SK-N-SH (cell line): ENCODE measurements around the gene TBX1. TPM values are rescaled to one million over a fixed set of nuclear protein-coding genes. Genes with fewer than 3 reads are reported as not detected.

Experiments
- CTCF ChIA-PET: fragments of 300-600, 350-600 bp; formaldehyde crosslinking; extraction: SDS; loops from one replicate; lab custom pipeline; 2021; lab: Yijun Ruan, JAX
- POLR2A ChIA-PET: fragments of 350-600 bp; sonication (Branson Sonifier 250); formaldehyde crosslinking; extraction: SDS; loops from one replicate; lab custom pipeline; 2020; ENCODE audit warnings: antibody characterized with exemption, inconsistent platforms; lab: Yijun Ruan, JAX
- DNase-seq: peaks from one replicate; pipeline ENCODE4 v3.0.0; 2012
- H2AFZ ChIP-seq: fragments of 200-600 bp; sonication (generic); 2 replicates; pipeline ENCODE4 v1.8.1; 2016; ENCODE audit warnings: antibody characterized with exemption, mild to moderate bottlenecking, low read depth
- H3F3A ChIP-seq: fragments of 200-600 bp; sonication (generic); replicated peaks from 2 replicates; pipeline ENCODE3; 2016; ENCODE audit warnings: antibody characterized with exemption, mild to moderate bottlenecking; ENCODE audit not compliant: insufficient read depth
- H3K27ac ChIP-seq, 2 experiments: fragments of 200-500 bp in 1 of 2; fragments of 200-600 bp in 1 of 2; sonication (Bioruptor generic) in 1 of 2; sonication (generic), shearing (Covaris generic) in 1 of 2; 2 replicates each; pipeline versions ENCODE4 v1.5.1 to v1.6.1; 2014 to 2016; ENCODE audit warnings: low read depth in 2 of 2, inconsistent platforms in 1 of 2, low read length in 1 of 2, mild to moderate bottlenecking in 1 of 2, mixed read lengths in 1 of 2
- H3K27me3 ChIP-seq: fragments of 200-600 bp; sonication (generic), shearing (Covaris generic); 2 replicates; pipeline ENCODE4 v1.6.1; 2016; ENCODE audit warnings: mixed run types; ENCODE audit not compliant: insufficient read depth
- H3K36me3 ChIP-seq, 2 experiments: fragments of 200-500 bp in 1 of 2; fragments of 200-600 bp in 1 of 2; sonication (Bioruptor generic) in 1 of 2; sonication (generic) in 1 of 2; replicated peaks in 1 of 2; 2 replicates each; pipeline versions ENCODE3 to v1.5.1; 2014 to 2016; ENCODE audit warnings: low read length in 1 of 2, mild to moderate bottlenecking in 1 of 2; ENCODE audit not compliant: insufficient read depth in 2 of 2, control insufficient read depth in 1 of 2
- H3K4me1 ChIP-seq, 2 experiments: fragments of 200-500 bp in 1 of 2; fragments of 200-600 bp in 1 of 2; sonication (Bioruptor generic) in 1 of 2; sonication (generic), shearing (Covaris generic) in 1 of 2; 2 replicates each; pipeline versions ENCODE4 v1.5.1 to v1.6.1; 2014 to 2016; ENCODE audit warnings: low read depth in 1 of 2, low read length in 1 of 2, mixed run types in 1 of 2; ENCODE audit not compliant: insufficient read depth in 2 of 2, control insufficient read depth in 1 of 2
- H3K4me2 ChIP-seq: fragments of 200-600 bp; sonication (generic), shearing (Covaris generic); 2 replicates; pipeline ENCODE4 v1.6.1; 2017; ENCODE audit warnings: mixed run types
- H3K4me3 ChIP-seq, 2 experiments: fragments of 200-500 bp in 1 of 2; fragments of 200-600 bp in 1 of 2; sonication (Bioruptor generic) in 1 of 2; sonication (generic), shearing (Covaris generic) in 1 of 2; 2 replicates each; pipeline versions ENCODE4 v1.5.1 to v1.8.1; 2014 to 2016; ENCODE audit warnings: low read depth in 2 of 2, inconsistent platforms in 1 of 2, low read length in 1 of 2, mild to moderate bottlenecking in 1 of 2, mixed read lengths in 1 of 2, moderate library complexity in 1 of 2
- H3K79me2 ChIP-seq: fragments of 200-600 bp; sonication (generic); 2 replicates; pipeline ENCODE4 v1.8.1; 2017; ENCODE audit warnings: mild to moderate bottlenecking; ENCODE audit not compliant: insufficient read depth
- H3K9ac ChIP-seq: fragments of 200-600 bp; sonication (generic); 2 replicates; pipeline ENCODE4 v1.6.1; 2017; ENCODE audit warnings: mixed run types
- H3K9me2 ChIP-seq: fragments of 200-600 bp; sonication (generic); 2 replicates; pipeline ENCODE4 v1.6.1; 2017; ENCODE audit warnings: mixed run types
- H3K9me3 ChIP-seq: fragments of 200-600 bp; sonication (generic); 2 replicates; pipeline ENCODE4 v1.6.1; 2017; ENCODE audit warnings: mixed run types, mild to moderate bottlenecking, moderate library complexity
- H4K20me1 ChIP-seq: fragments of 200-600 bp; sonication (generic); 2 replicates; pipeline ENCODE4 v1.6.1; 2017; ENCODE audit warnings: mild to moderate bottlenecking, mixed run types; ENCODE audit not compliant: insufficient read depth
- EP300 ChIP-seq, 2 experiments: IDR thresholded peaks; 2 replicates each; pipeline versions ENCODE4 v1.4.0 to v1.6.1; 2012; ENCODE audit warnings: borderline replicate concordance in 1 of 2, low read depth in 1 of 2, low read length in 1 of 2
- EZH2phosphoT487 ChIP-seq: fragments of 200-600 bp; sonication (generic); IDR thresholded peaks from 2 replicates; pipeline ENCODE4 v1.6.1; 2017; ENCODE audit warnings: low read depth, mixed run types, mild to moderate bottlenecking, antibody characterized with exemption, moderate library complexity, borderline replicate concordance
- FOXM1 ChIP-seq: IDR thresholded peaks from 2 replicates; pipeline ENCODE4 v1.4.0; 2012; ENCODE audit warnings: low read depth, mild to moderate bottlenecking
- GABPA ChIP-seq: IDR thresholded peaks from 2 replicates; pipeline ENCODE4 v1.4.0; 2012; ENCODE audit warnings: low read depth, mild to moderate bottlenecking
- JUND ChIP-seq: IDR thresholded peaks from 2 replicates; pipeline ENCODE4 v1.4.0; 2012
- MXI1 ChIP-seq: IDR thresholded peaks from 2 replicates; pipeline ENCODE4 v1.6.1; 2012; ENCODE audit warnings: mild to moderate bottlenecking, low read depth, low read length, improper control_type of control experiment
- NFIC ChIP-seq: IDR thresholded peaks from 2 replicates; pipeline ENCODE4 v1.4.0; 2012; ENCODE audit warnings: borderline replicate concordance
- PBX3 ChIP-seq: IDR thresholded peaks from 2 replicates; pipeline ENCODE4; 2012
- POLR2AphosphoS5 ChIP-seq: IDR thresholded peaks from 2 replicates; pipeline ENCODE4 v1.6.1; 2012; ENCODE audit warnings: low read depth, low read length
- RCOR1 ChIP-seq: fragments of 150-350 bp; IDR thresholded peaks from 2 replicates; pipeline ENCODE4 v1.6.1; 2017; ENCODE audit warnings: antibody characterized with exemption, low read length
- RFX5 ChIP-seq: IDR thresholded peaks from 2 replicates; pipeline ENCODE4 v1.6.1; 2012; ENCODE audit warnings: mild to moderate bottlenecking, improper control_type of control experiment, low read length
- SIN3A ChIP-seq: IDR thresholded peaks from 2 replicates; pipeline ENCODE4 v1.6.1; 2012; ENCODE audit warnings: low read depth, mild to moderate bottlenecking, low read length, moderate library complexity, borderline replicate concordance
- TAF1 ChIP-seq: IDR thresholded peaks from 2 replicates; pipeline ENCODE4 v1.6.1; 2012; ENCODE audit warnings: low read depth, mild to moderate bottlenecking, low read length, moderate library complexity, borderline replicate concordance
- TEAD4 ChIP-seq: IDR thresholded peaks from 2 replicates; pipeline ENCODE4 v1.4.0; 2012; ENCODE audit warnings: mild to moderate bottlenecking, borderline replicate concordance; ENCODE audit not compliant: insufficient read depth
- WGBS: methylation state at CpG from one replicate; pipeline ENCODE4 v1.1.6; 2017; ENCODE audit warnings: low lambda C conversion rate; 5-methylcytosine and 5-hydroxymethylcytosine counted together
- polyA plus RNA-seq, 3 experiments: library from polyadenylated mRNA; depleted of rRNA; stranded (reverse); fragments of >200 nt; gene quantifications; 2 replicates each; pipeline ENCODE4 v1.2.3, GENCODE V29; 2012
- TF ChIP-seq, protein P1 (sequence below): fragments of 200-600 bp; sonication (generic); IDR thresholded peaks from 2 replicates; pipeline ENCODE4 v1.6.1; 2017; ENCODE audit warnings: antibody characterized with exemption, mild to moderate bottlenecking, moderate library complexity
- TF ChIP-seq, protein P2 (sequence below): IDR thresholded peaks from 2 replicates; pipeline ENCODE4 v1.6.1; 2012; ENCODE audit warnings: mild to moderate bottlenecking, low read depth, low read length, moderate library complexity

TBX1 gene
- polyA plus RNA-seq, 1 of the 3 experiments (the other 2 are of a cell fraction), result not detected

- H2AFZ ChIP-seq, result no peak overlapping the region
- H4K20me1 ChIP-seq, result no peaks in the 10 kb centered on the region
- H3K4me3 ChIP-seq, result no peak overlapping the region
- H3K4me1 ChIP-seq, result peaks cover 0 to 10% of the 10 kb centered on the region in 2 experiments; a peak in 1 of 4 replicates
- H3K4me2 ChIP-seq, result no peak overlapping the region
- no peak for DNase-seq
- no peak overlapping the region for H3K27ac ChIP-seq
- no peaks in the 10 kb centered on the region for H3K36me3 ChIP-seq
- POLR2A ChIA-PET, result no interaction called here
- no peaks in the 10 kb centered on the region for H3K9me3 ChIP-seq
- 89% methylated on average over 17 of the region's 21 CpGs for WGBS
- H3K9me2 ChIP-seq, result no peaks in the 10 kb centered on the region
- no peaks in the 10 kb centered on the region for H3F3A ChIP-seq
- CTCF ChIA-PET, result interaction anchor here (1.0 kb wide), 1 partner anchor 141 kb away, joined by 3 read pairs; no protein-coding TSS in a partner anchor
- H3K9ac ChIP-seq, result no peak overlapping the region
- no peaks in the 10 kb centered on the region for H3K79me2 ChIP-seq
- TF ChIP-seq GABPA, result no peak
- TF ChIP-seq JUND, result no peak
- TF ChIP-seq RCOR1, result no peak
- TF ChIP-seq EZH2phosphoT487, result no peak
- TF ChIP-seq, protein P1, sequence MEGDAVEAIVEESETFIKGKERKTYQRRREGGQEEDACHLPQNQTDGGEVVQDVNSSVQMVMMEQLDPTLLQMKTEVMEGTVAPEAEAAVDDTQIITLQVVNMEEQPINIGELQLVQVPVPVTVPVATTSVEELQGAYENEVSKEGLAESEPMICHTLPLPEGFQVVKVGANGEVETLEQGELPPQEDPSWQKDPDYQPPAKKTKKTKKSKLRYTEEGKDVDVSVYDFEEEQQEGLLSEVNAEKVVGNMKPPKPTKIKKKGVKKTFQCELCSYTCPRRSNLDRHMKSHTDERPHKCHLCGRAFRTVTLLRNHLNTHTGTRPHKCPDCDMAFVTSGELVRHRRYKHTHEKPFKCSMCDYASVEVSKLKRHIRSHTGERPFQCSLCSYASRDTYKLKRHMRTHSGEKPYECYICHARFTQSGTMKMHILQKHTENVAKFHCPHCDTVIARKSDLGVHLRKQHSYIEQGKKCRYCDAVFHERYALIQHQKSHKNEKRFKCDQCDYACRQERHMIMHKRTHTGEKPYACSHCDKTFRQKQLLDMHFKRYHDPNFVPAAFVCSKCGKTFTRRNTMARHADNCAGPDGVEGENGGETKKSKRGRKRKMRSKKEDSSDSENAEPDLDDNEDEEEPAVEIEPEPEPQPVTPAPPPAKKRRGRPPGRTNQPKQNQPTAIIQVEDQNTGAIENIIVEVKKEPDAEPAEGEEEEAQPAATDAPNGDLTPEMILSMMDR, result no peak
- no peak for TF ChIP-seq FOXM1
- no peak for TF ChIP-seq EP300 (IDR thresholded peaks at IDR 0.05; ENCODE audit: borderline replicate concordance in 1 of 2, low read depth in 1 of 2, low read length in 1 of 2)
- no peak for TF ChIP-seq MXI1
- no peaks in the 10 kb centered on the region for H3K27me3 ChIP-seq
Measured at GRCh38 chr22:19735665-19736510, 24.7 kb upstream of the TBX1 start.

DNA sequence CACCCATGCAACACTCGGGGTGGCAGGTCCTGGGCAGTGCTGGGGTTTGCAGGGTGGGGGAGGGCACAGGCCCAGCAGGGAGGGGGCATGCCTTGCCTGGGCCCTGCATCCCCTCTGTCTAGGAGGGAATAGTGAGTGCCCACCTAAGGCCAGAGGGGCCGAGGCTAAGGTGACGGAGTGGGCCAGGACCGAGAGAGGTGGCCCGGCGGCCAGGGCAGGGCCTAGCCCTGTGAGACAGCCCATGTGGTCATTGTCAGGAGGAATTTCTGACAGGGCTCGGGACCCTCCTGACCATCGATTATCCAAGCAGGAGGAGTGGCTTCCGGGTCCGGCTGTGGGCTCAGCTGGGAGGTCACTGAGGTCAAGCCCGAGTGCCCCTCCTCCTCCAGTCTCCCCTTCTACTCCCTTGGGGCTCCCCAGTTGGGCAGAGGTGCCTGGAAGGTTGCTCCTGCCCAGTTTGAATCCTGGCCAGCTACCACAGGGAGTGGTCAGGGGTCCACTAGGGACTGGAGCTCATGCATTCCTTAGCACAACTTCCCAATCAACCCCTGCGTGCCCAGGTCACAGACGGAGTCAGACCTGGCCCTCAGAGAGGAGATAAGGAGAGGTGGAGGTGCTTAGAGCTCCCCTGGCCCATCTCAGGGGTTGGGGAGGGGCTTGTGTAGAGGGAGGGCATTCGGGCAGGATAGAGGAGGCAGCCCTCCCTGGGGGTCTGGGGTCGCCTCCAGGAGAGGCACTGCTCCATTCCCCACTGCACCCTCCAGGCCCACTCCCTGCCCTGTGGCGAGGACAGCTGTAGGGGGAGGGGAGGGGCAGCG lies 22.5 kb upstream of the TBX1 start:
- Histone ChIP-seq H3K36me3 (no peaks in the 10 kb centered on the region), H3K9ac (no peak overlapping the region), H3K4me3 (no peak overlapping the region), H3K79me2 (no peaks in the 10 kb centered on the region), H3K9me3 (no peaks in the 10 kb centered on the region), H3K4me2 (no peak overlapping the region), H3K9me2 (no peaks in the 10 kb centered on the region), H2AFZ (no peak overlapping the region), H3K4me1 (peaks cover 0 to 8% of the 10 kb centered on the region in 2 experiments; a peak in 1 of 4 replicates), H4K20me1 (no peaks in the 10 kb centered on the region), H3K27me3 (no peaks in the 10 kb centered on the region), H3K27ac (no peak overlapping the region), H3F3A (no peaks in the 10 kb centered on the region)
- 80% methylated on average over 14 of the region's 17 CpGs for WGBS
- no peak for DNase-seq
- ChIA-PET POLR2A (no interaction called here), CTCF (interaction anchor here (0.8 to 1.3 kb wide), 2 partner anchors 138 to 172 kb away, joined by 3 to 6 read pairs; no protein-coding TSS in a partner anchor)
- TF ChIP-seq TAF1 (no peak), NFIC (no peak), POLR2AphosphoS5 (no peak), PBX3 (no peak), RCOR1 (no peak), RFX5 (no peak), TEAD4 (no peak), SIN3A (no peak)
- TF ChIP-seq, protein P2, sequence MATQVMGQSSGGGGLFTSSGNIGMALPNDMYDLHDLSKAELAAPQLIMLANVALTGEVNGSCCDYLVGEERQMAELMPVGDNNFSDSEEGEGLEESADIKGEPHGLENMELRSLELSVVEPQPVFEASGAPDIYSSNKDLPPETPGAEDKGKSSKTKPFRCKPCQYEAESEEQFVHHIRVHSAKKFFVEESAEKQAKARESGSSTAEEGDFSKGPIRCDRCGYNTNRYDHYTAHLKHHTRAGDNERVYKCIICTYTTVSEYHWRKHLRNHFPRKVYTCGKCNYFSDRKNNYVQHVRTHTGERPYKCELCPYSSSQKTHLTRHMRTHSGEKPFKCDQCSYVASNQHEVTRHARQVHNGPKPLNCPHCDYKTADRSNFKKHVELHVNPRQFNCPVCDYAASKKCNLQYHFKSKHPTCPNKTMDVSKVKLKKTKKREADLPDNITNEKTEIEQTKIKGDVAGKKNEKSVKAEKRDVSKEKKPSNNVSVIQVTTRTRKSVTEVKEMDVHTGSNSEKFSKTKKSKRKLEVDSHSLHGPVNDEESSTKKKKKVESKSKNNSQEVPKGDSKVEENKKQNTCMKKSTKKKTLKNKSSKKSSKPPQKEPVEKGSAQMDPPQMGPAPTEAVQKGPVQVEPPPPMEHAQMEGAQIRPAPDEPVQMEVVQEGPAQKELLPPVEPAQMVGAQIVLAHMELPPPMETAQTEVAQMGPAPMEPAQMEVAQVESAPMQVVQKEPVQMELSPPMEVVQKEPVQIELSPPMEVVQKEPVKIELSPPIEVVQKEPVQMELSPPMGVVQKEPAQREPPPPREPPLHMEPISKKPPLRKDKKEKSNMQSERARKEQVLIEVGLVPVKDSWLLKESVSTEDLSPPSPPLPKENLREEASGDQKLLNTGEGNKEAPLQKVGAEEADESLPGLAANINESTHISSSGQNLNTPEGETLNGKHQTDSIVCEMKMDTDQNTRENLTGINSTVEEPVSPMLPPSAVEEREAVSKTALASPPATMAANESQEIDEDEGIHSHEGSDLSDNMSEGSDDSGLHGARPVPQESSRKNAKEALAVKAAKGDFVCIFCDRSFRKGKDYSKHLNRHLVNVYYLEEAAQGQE, result no peak
